NB4 (cell line): ENCODE data around the gene PRDX6.

ENCODE experiments used
- CTCF ChIP-seq: IDR thresholded peaks from one replicate; pipeline ENCODE4 v1.5.1; 2012; ENCODE audit warnings: low read depth, low read length
- MAX ChIP-seq: IDR thresholded peaks from 2 replicates; pipeline ENCODE4 v1.6.1; 2011; ENCODE audit warnings: low read depth, low read length
- POLR2A ChIP-seq: IDR thresholded peaks from 2 replicates; pipeline ENCODE4 v1.6.1; 2011; ENCODE audit warnings: mild to moderate bottlenecking; ENCODE audit not compliant: insufficient read length; ENCODE audit errors: extremely low read depth

- TF ChIP-seq MAX = no peak
- no peak for TF ChIP-seq CTCF
- TF ChIP-seq POLR2A = no peak
Measured at GRCh38 chr1:173520799-173521198, 43.7 kb downstream of the PRDX6 start.
